CD14-positive monocyte (primary cell): ENCODE measurements around the gene SLC36A1. TPM values are rescaled to one million over a fixed set of nuclear protein-coding genes. Genes with fewer than 3 reads are reported as not detected.

Source experiments
- DNase-seq, 3 donors: peaks; one replicate each; pipeline ENCODE4 v3.0.0-alpha.2; 2011 to 2022
- H2AFZ ChIP-seq: 2 replicates; pipeline ENCODE4 v1.6.0; 2012; ENCODE audit warnings: mild to moderate bottlenecking, low read depth, low read length, inconsistent platforms; ENCODE audit not compliant: insufficient read depth, poor library complexity, severe bottlenecking
- H3K27ac ChIP-seq, 2 donors: 1 replicate in 1 of 2; 2 replicates in 1 of 2; pipeline ENCODE4 v1.5.1; 2012 to 2013; ENCODE audit warnings: low read length in 2 of 2, control low read depth in 1 of 2, inconsistent platforms in 1 of 2, low read depth in 1 of 2, mild to moderate bottlenecking in 1 of 2
- H3K27me3 ChIP-seq, 2 donors: one replicate each; pipeline versions ENCODE4 v1.6.0 to v1.6.1; 2011 to 2013; ENCODE audit warnings: low read length in 2 of 2; ENCODE audit not compliant: control insufficient read depth in 2 of 2, insufficient read depth in 2 of 2
- H3K36me3 ChIP-seq, 2 donors: replicated peaks in 1 of 2; 1 replicate in 1 of 2; 2 replicates in 1 of 2; pipeline versions ENCODE4 v1.5.1 to v1.6.1; 2012 to 2013; ENCODE audit warnings: low read length in 2 of 2, control low read depth in 1 of 2, inconsistent platforms in 1 of 2, mild to moderate bottlenecking in 1 of 2; ENCODE audit not compliant: insufficient read depth in 2 of 2, control insufficient read depth in 1 of 2
- H3K4me1 ChIP-seq, 2 donors: 1 replicate in 1 of 2; 2 replicates in 1 of 2; pipeline versions ENCODE4 v1.5.1 to v1.6.1; 2012 to 2013; ENCODE audit warnings: low read length in 2 of 2, control low read depth in 1 of 2, inconsistent platforms in 1 of 2, mild to moderate bottlenecking in 1 of 2, moderate library complexity in 1 of 2; ENCODE audit not compliant: insufficient read depth in 2 of 2, control insufficient read depth in 1 of 2
- H3K4me2 ChIP-seq: replicated peaks from 2 replicates; pipeline ENCODE3; 2012; ENCODE audit warnings: low read length, moderate library complexity, mild to moderate bottlenecking; ENCODE audit not compliant: poor library complexity, severe bottlenecking; ENCODE audit errors: extremely low read depth
- H3K4me3 ChIP-seq, 3 experiments: fragments of 200-600 bp in 1 of 3; sonication (generic) in 1 of 3; replicated peaks in 1 of 3; 1 replicate in 2 of 3; 2 replicates in 1 of 3; pipeline ENCODE4 v1.5.1; 2011 to 2013; ENCODE audit warnings: low read length in 3 of 3, mild to moderate bottlenecking in 3 of 3, control low read depth in 2 of 3, low read depth in 2 of 3, inconsistent platforms in 1 of 3, moderate library complexity in 1 of 3
- H3K79me2 ChIP-seq: 2 replicates; pipeline ENCODE4 v1.6.0; 2012; ENCODE audit warnings: mild to moderate bottlenecking, control low read depth, inconsistent platforms, low read length, moderate library complexity; ENCODE audit not compliant: insufficient read depth
- H3K9ac ChIP-seq: 2 replicates; pipeline ENCODE4 v1.6.0; 2017; ENCODE audit warnings: low read length, mild to moderate bottlenecking; ENCODE audit not compliant: insufficient read depth, poor library complexity, severe bottlenecking
- H3K9me3 ChIP-seq, 2 donors: replicated peaks in 1 of 2; 1 replicate in 1 of 2; 2 replicates in 1 of 2; pipeline versions ENCODE4 v1.5.1 to v1.6.1; 2012 to 2013; ENCODE audit warnings: low read length in 2 of 2, control low read depth in 1 of 2; ENCODE audit not compliant: control insufficient read depth in 1 of 2, insufficient read depth in 1 of 2
- H4K20me1 ChIP-seq: 2 replicates; pipeline ENCODE4 v1.6.0; 2012; ENCODE audit warnings: mild to moderate bottlenecking, low read length, control low read depth, moderate library complexity; ENCODE audit not compliant: insufficient read depth
- H3K27ac Mint-ChIP-seq, 7 donors: one replicate each; pipeline ENCODE4 v1.8.0; 2020; ENCODE audit warnings: mild to moderate bottlenecking in 7 of 7, mixed read lengths in 7 of 7, moderate library complexity in 6 of 7, inconsistent platforms in 2 of 7
- H3K27me3 Mint-ChIP-seq, 3 donors: one replicate each; pipeline ENCODE4 v1.8.0; 2021 to 2022; ENCODE audit warnings: low read depth in 3 of 3, mild to moderate bottlenecking in 3 of 3, mixed read lengths in 3 of 3, moderate library complexity in 3 of 3, inconsistent platforms in 1 of 3
- H3K36me3 Mint-ChIP-seq, 2 donors: one replicate each; pipeline ENCODE4 v1.8.0; 2020; ENCODE audit warnings: mixed read lengths in 2 of 2, inconsistent platforms in 1 of 2, mild to moderate bottlenecking in 1 of 2
- H3K4me1 Mint-ChIP-seq: one replicate; pipeline ENCODE4 v1.8.0; 2020; ENCODE audit warnings: mild to moderate bottlenecking, mixed read lengths
- H3K4me3 Mint-ChIP-seq, 2 donors: one replicate each; pipeline ENCODE4 v1.8.0; 2020; ENCODE audit warnings: mild to moderate bottlenecking in 2 of 2, mixed read lengths in 2 of 2, moderate library complexity in 1 of 2
- H3K9me3 Mint-ChIP-seq, 7 donors: one replicate each; pipeline ENCODE4 v1.8.0; 2020 to 2022; ENCODE audit warnings: mixed read lengths in 7 of 7, mild to moderate bottlenecking in 6 of 7, moderate library complexity in 6 of 7, inconsistent platforms in 2 of 7
- CTCF ChIP-seq: fragments of 200-600 bp; IDR thresholded peaks from one replicate; pipeline ENCODE4 v1.8.0; 2022; ENCODE audit warnings: antibody characterized with exemption, mild to moderate bottlenecking
- WGBS: methylation state at CpG from one replicate; pipeline ENCODE4 v1.1.5; 2013; ENCODE audit warnings: missing lambda C conversion rate; ENCODE audit not compliant: insufficient coverage; 5-methylcytosine and 5-hydroxymethylcytosine counted together
- intact Hi-C, 2 donors: fragments of 100-400 bp; cut with micrococcal nuclease; formaldehyde crosslinking; loops; one replicate each; pipeline versions ENCODE4 v1.15.0 to v1.15.1; 2023
- polyA plus RNA-seq, 3 donors: library from polyadenylated mRNA; depleted of rRNA in 1 of 3; unstranded in 2 of 3; stranded (reverse) in 1 of 3; fragments of 300-500 nt in 2 of 3; fragments of >200 nt in 1 of 3; fragmentation: Illumina TruSeq in 2 of 3; gene quantifications; 1 replicate in 2 of 3; 2 replicates in 1 of 3; pipeline ENCODE4 v1.2.3, GENCODE V29; 2012 to 2021

The SLC36A1 gene
- polyA plus RNA-seq, 3 donors, result 5.3 to 29.4 (median 6.8) TPM

GRCh38 chr5:151490627-151491026 is 43.2 kb downstream of the SLC36A1 start:
- no peak overlapping the region for H2AFZ ChIP-seq
- Mint-ChIP-seq H3K27me3 (no peaks in the 10 kb centered on the region), H3K36me3 (peaks cover 79 to 91% of the 10 kb centered on the region in 2 donors), H3K4me1 (peaks cover 32% of the 10 kb centered on the region), H3K4me3 (no peak overlapping the region), H3K9me3 (no peaks in the 10 kb centered on the region), H3K27ac (peak overlapping the region in 3 of 7 donors; percentile 15 to 53 (median 22))
- intact Hi-C loops, result no loop called here
- DNase-seq, result no peak
- H3K4me2 ChIP-seq, result no peak overlapping the region
- peak overlapping the region in 1 of 2 donors; percentile 56 for H3K27ac ChIP-seq
- TF ChIP-seq CTCF, result no peak
- H3K4me3 ChIP-seq, result no peak overlapping the region
- H3K9ac ChIP-seq, result no peak overlapping the region
- H3K36me3 ChIP-seq, result peaks cover 61 to 88% of the 10 kb centered on the region in 2 donors
- WGBS, result 100% methylated on average over 4 of the region's 5 CpGs
- no peaks in the 10 kb centered on the region for H3K9me3 ChIP-seq
- H3K4me1 ChIP-seq, result peaks cover 2 to 19% of the 10 kb centered on the region in 2 donors
- H3K27me3 ChIP-seq, result no peaks in the 10 kb centered on the region
- H3K79me2 ChIP-seq, result peaks cover 3% of the 10 kb centered on the region
- H4K20me1 ChIP-seq, result peaks cover 3% of the 10 kb centered on the region

GRCh38 chr5:151491062-151491461 is 43.7 kb downstream of the SLC36A1 start:
- Mint-ChIP-seq H3K27ac (peak overlapping the region in 3 of 7 donors; percentile 3 to 60 (median 7)), H3K4me3 (no peak overlapping the region), H3K4me1 (peaks cover 32% of the 10 kb centered on the region), H3K36me3 (peaks cover 77 to 91% of the 10 kb centered on the region in 2 donors), H3K9me3 (no peaks in the 10 kb centered on the region), H3K27me3 (no peaks in the 10 kb centered on the region)
- no peak overlapping the region for H2AFZ ChIP-seq
- H3K4me1 ChIP-seq, result peaks cover 2 to 19% of the 10 kb centered on the region in 2 donors
- no peaks in the 10 kb centered on the region for H3K27me3 ChIP-seq
- peak overlapping the region in 1 of 2 donors; percentile 56 for H3K27ac ChIP-seq
- no peaks in the 10 kb centered on the region for H3K9me3 ChIP-seq
- no peaks in the 10 kb centered on the region for H3K79me2 ChIP-seq
- H3K9ac ChIP-seq, result no peak overlapping the region
- peaks cover 56 to 87% of the 10 kb centered on the region in 2 donors for H3K36me3 ChIP-seq
- intact Hi-C loops, result no loop called here
- 100% methylated on average over 1 of the region's 4 CpGs for WGBS
- no peak for TF ChIP-seq CTCF
- no peak overlapping the region for H3K4me2 ChIP-seq
- no peak overlapping the region for H3K4me3 ChIP-seq
- peaks cover 3% of the 10 kb centered on the region for H4K20me1 ChIP-seq
- no peak for DNase-seq
